ENCODE data around the gene SYNGR1. TPM values are rescaled to one million over a fixed set of nuclear protein-coding genes. Genes with fewer than 3 reads are reported as not detected.

SYNGR1 gene
- total RNA-seq, 1 donor = 14.2 TPM

DNA sequence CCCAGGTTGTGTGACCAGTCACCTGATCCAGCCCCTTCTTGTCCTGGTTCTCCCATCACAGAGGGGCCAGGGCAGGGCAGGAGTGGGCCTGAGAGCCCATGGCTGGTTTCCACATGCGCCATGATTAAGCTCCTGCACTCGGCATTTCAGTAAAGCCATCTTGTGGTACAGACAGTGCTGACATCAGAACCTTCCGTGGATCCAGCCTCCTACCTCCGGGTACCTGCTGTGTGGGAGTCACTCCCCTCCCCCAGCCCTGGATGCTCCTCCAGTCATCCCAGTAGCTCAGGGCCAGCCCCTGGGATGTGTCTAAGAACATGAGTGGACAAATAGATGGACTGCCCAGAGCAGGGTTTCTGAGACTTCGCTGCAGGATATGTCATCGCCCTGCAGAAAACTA is 84.9 kb downstream of the SYNGR1 start:
- H3K4me3 ChIP-seq (ENCODE audit: low read depth, low read length) = no peak overlapping the region
- DNase-seq (ENCODE audit: low read depth) = no peak
- no peak for TF ChIP-seq CTCF (IDR thresholded peaks at IDR 0.05; ENCODE audit: insufficient read depth, low read length)

Small RNAs within 50 kb of the gene (small RNA-seq; reads per million reads assigned to genes)
- gene SNORD43 (not detected), gene SNORD83A (23,231 reads per million, percentile 100 among the genes with 10 or more reads in this experiment), gene SNORD83B (not detected)

Other genes starting within 250 kb of the SYNGR1 start
- gene CBX7, start 197.3 kb upstream of the SYNGR1 start, total RNA-seq (ENCODE audit: low replicate concordance) = 8.0 and 30.3 TPM in 2 replicates
- gene PDGFB, start 105.0 kb upstream of the SYNGR1 start, total RNA-seq (ENCODE audit: low replicate concordance) = 0.09 and 0.57 TPM in 2 replicates
- gene RPL3, start 30.4 kb upstream of the SYNGR1 start, total RNA-seq (ENCODE audit: low replicate concordance) = 1,848 and 3,122 TPM in 2 replicates
- gene TAB1, start 49.8 kb downstream of the SYNGR1 start, total RNA-seq (ENCODE audit: low replicate concordance) = 11.7 and 21.3 TPM in 2 replicates
- gene MGAT3, start 107.0 kb downstream of the SYNGR1 start, total RNA-seq (ENCODE audit: low replicate concordance) = 0.27 and 2.0 TPM in 2 replicates
- gene MIEF1, start 152.3 kb downstream of the SYNGR1 start, total RNA-seq (ENCODE audit: low replicate concordance) = 24.0 and 27.7 TPM in 2 replicates
- gene ATF4, start 170.6 kb downstream of the SYNGR1 start, total RNA-seq (ENCODE audit: low replicate concordance) = 259 and 946 TPM in 2 replicates
- 39.6 and 108 TPM in 2 replicates for gene RPS19BP1, start 182.8 kb downstream of the SYNGR1 start, total RNA-seq (ENCODE audit: low replicate concordance)
- under 0.01 and 0.08 TPM in 2 replicates for gene CACNA1I, start 220.8 kb downstream of the SYNGR1 start, total RNA-seq (ENCODE audit: low replicate concordance)